Tibial nerve (tissue), 4 donors: ENCODE measurements around the gene NTM.

Experiments
- CTCF ChIP-seq, 5 experiments: fragments of 200-600 bp in 3 of 5; fragments of 450-650 bp in 2 of 5; sonication (generic) in 3 of 5; IDR thresholded peaks; one replicate each; pipeline ENCODE4 v1.5.1; 2016 to 2019; ENCODE audit warnings: antibody characterized with exemption in 5 of 5, mild to moderate bottlenecking in 3 of 5, moderate library complexity in 2 of 5
- EP300 ChIP-seq, 2 donors: sonication (generic); formaldehyde crosslinking; IDR thresholded peaks; one replicate each; pipeline ENCODE4 v1.6.1; 2017; ENCODE audit warnings: antibody characterized with exemption in 2 of 2, mild to moderate bottlenecking in 1 of 2
- POLR2A ChIP-seq, 2 donors: fragments of 450-650 bp; IDR thresholded peaks; one replicate each; pipeline ENCODE4 v1.6.1; 2017; ENCODE audit warnings: antibody characterized with exemption in 2 of 2, mild to moderate bottlenecking in 2 of 2, moderate library complexity in 2 of 2

DNA sequence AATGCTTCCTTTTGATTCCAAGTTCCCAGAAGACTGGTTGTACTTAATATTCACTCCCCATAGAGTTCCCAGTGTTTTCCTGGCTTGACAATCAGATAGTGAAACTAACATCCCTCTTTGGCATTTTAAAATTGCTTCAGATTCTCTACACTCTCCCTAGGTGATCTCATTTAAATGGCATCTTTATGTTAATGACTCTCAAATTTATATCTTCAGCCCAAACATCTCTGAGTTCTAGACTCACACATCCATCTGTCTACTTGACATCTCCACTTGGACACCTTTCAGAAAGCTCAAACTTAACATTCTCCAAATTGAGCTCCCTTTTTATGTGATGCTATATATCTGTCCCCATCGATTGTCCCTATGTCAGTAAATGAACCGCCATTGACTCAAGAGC is 232.0 kb downstream of the NTM start:
- TF ChIP-seq CTCF (IDR thresholded peaks at IDR 0.05): no peak
- no peak for TF ChIP-seq POLR2A (IDR thresholded peaks at IDR 0.05)
- no peak for TF ChIP-seq EP300 (IDR thresholded peaks at IDR 0.05)
